Vagina (tissue), 2 donors: Measurements from ENCODE around the gene ALDH2. TPM values are rescaled to one million over a fixed set of nuclear protein-coding genes. Genes with fewer than 3 reads are reported as not detected.

Source experiments
- DNase-seq, 2 donors: peaks; one replicate each; pipeline ENCODE4 v3.0.0-alpha.2; 2017; ENCODE audit errors: extremely low spot score in 2 of 2
- H3K27ac ChIP-seq: fragments of 200-600 bp; sonication (generic); one replicate; pipeline ENCODE4 v1.5.1; 2019
- H3K27me3 ChIP-seq: fragments of 200-600 bp; sonication (generic); one replicate; pipeline ENCODE4 v1.5.1; 2019
- H3K36me3 ChIP-seq, 2 donors: fragments of 200-600 bp; sonication (generic); one replicate each; pipeline ENCODE4 v1.5.1; 2017 to 2019
- H3K4me1 ChIP-seq: fragments of 200-600 bp; sonication (generic); one replicate; pipeline ENCODE4 v1.5.1; 2019
- H3K4me3 ChIP-seq, 2 donors: fragments of 200-600 bp; sonication (generic); 1 replicate in 1 of 2; 2 replicates in 1 of 2; pipeline ENCODE4 v1.5.1; 2016 to 2019
- H3K9me3 ChIP-seq: fragments of 200-600 bp; sonication (generic); one replicate; pipeline ENCODE4 v1.5.1; 2019
- POLR2A ChIP-seq, 2 donors: fragments of 450-650 bp; IDR thresholded peaks; one replicate each; pipeline ENCODE4 v1.6.1; 2017; ENCODE audit warnings: antibody characterized with exemption in 2 of 2, mild to moderate bottlenecking in 2 of 2, moderate library complexity in 2 of 2
- POLR2AphosphoS5 ChIP-seq, 2 donors: sonication (generic); formaldehyde crosslinking; IDR thresholded peaks; one replicate each; pipeline ENCODE4 v1.9.0; 2017; ENCODE audit warnings: antibody characterized with exemption in 2 of 2, mild to moderate bottlenecking in 2 of 2, low read depth in 1 of 2; ENCODE audit not compliant: insufficient read depth in 1 of 2
- intact Hi-C: fragments of 100-400 bp; cut with DNase I; formaldehyde crosslinking; loops from one replicate; pipeline ENCODE4 v1.15.1; 2023
- total RNA-seq: library from RNA; depleted of rRNA; stranded (reverse); fragments of >200 nt; gene quantifications from one replicate; pipeline ENCODE4 v1.2.3, GENCODE V29; 2016
- TF ChIP-seq, protein P1 (sequence below), 3 experiments: fragments of 450-650 bp in 2 of 3; fragments of 200-600 bp in 1 of 3; sonication (generic) in 1 of 3; IDR thresholded peaks; one replicate each; pipeline ENCODE4 v1.5.1; 2017 to 2019; ENCODE audit warnings: antibody characterized with exemption in 3 of 3, mild to moderate bottlenecking in 2 of 3, moderate library complexity in 2 of 3

ALDH2 gene
- total RNA-seq, 1 donor from 2014 or later: 97.2 TPM

DNA sequence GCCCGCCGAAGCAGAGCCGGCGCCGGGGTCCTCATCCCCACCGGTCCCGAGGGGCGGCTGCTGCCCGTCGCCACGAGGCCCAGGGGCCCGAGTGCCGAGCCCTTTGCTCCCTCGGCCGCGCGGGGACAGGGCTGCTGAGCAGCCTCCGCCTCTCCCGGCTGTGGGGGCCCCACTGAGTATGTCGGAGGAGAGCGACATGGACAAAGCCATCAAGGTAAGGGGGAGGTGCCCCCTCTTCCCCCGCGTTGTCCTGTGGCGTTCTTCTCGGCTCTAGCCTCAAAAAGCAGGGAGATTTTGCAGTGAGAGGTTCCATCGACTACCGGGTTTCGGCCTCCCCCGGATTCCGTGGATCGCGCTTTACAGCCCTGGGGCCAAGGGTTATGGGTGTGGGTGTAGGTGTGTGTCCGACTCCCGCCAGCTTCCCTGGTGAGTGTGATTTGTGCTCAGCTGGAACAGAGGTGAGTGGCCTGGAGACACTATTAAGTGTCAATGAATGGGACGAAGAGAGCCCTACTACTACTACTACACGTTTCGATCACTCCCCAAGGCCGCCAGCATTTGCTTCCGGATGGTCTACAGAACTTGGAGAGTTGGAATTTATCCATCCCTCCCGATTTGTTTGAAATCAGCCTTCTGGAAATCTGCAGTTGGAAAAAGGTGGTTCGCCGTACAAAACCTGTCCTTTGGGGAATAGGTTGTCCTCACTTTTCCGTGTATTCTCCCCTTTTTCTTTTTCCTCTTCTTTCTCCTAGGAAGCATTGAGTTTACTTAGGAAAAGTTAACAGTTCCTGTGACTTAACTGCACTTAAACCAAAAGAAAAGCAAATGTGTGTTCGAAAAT lies 76.0 kb downstream of the ALDH2 start:
- no peak for DNase-seq
- intact Hi-C loops: loop anchor here (10.0 kb wide), 1 partner anchor 958 kb away; no protein-coding TSS in a partner anchor
- no peaks in the 10 kb centered on the region for H3K27me3 ChIP-seq
- H3K27ac ChIP-seq: peak overlapping the region; percentile 83
- H3K9me3 ChIP-seq: no peaks in the 10 kb centered on the region
- peak overlapping the region; percentile 86 to 93 for H3K4me3 ChIP-seq
- peaks cover 46% of the 10 kb centered on the region for H3K4me1 ChIP-seq
- TF ChIP-seq POLR2AphosphoS5 (IDR thresholded peaks at IDR 0.05; ENCODE audit: insufficient read depth in 1 of 2, low read depth in 1 of 2) (no peak), POLR2A (IDR thresholded peaks at IDR 0.05) (no peak)
- TF ChIP-seq, protein P1, sequence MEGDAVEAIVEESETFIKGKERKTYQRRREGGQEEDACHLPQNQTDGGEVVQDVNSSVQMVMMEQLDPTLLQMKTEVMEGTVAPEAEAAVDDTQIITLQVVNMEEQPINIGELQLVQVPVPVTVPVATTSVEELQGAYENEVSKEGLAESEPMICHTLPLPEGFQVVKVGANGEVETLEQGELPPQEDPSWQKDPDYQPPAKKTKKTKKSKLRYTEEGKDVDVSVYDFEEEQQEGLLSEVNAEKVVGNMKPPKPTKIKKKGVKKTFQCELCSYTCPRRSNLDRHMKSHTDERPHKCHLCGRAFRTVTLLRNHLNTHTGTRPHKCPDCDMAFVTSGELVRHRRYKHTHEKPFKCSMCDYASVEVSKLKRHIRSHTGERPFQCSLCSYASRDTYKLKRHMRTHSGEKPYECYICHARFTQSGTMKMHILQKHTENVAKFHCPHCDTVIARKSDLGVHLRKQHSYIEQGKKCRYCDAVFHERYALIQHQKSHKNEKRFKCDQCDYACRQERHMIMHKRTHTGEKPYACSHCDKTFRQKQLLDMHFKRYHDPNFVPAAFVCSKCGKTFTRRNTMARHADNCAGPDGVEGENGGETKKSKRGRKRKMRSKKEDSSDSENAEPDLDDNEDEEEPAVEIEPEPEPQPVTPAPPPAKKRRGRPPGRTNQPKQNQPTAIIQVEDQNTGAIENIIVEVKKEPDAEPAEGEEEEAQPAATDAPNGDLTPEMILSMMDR (IDR thresholded peaks at IDR 0.05): no peak
- peaks cover 0 to 11% of the 10 kb centered on the region in 2 donors for H3K36me3 ChIP-seq

DNA sequence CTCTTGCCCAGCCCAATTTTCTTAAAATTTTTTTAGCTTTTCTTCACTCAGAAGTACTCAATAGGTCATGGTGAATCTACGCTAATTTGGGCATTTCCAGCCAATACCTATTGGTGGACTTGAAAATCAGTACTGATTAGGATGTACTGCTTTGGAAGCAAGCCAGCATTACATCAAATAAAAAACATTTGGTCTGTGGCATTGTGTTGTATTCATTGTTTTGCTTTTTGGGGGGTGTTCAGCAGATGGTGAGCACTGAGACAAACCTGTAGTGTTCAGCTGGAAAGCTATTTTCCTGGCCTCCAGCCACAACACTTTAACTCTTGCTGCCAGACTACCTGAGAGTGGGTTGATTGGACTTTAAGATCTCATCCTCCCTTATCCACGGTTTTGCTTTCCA lies 79.3 kb downstream of the ALDH2 start:
- no peak overlapping the region for H3K27ac ChIP-seq
- DNase-seq: no peak
- H3K36me3 ChIP-seq: peaks cover 0 to 12% of the 10 kb centered on the region in 2 donors
- no peaks in the 10 kb centered on the region for H3K27me3 ChIP-seq
- intact Hi-C loops: loop anchor here (10.0 kb wide), 1 partner anchor 961 kb away; no protein-coding TSS in a partner anchor
- no peak overlapping the region for H3K4me3 ChIP-seq
- H3K9me3 ChIP-seq: no peaks in the 10 kb centered on the region
- TF ChIP-seq POLR2AphosphoS5 (IDR thresholded peaks at IDR 0.05; ENCODE audit: insufficient read depth in 1 of 2, low read depth in 1 of 2) (no peak), POLR2A (IDR thresholded peaks at IDR 0.05) (no peak)
- TF ChIP-seq, protein P1 (IDR thresholded peaks at IDR 0.05): no peak
- peaks cover 32% of the 10 kb centered on the region for H3K4me1 ChIP-seq

DNA sequence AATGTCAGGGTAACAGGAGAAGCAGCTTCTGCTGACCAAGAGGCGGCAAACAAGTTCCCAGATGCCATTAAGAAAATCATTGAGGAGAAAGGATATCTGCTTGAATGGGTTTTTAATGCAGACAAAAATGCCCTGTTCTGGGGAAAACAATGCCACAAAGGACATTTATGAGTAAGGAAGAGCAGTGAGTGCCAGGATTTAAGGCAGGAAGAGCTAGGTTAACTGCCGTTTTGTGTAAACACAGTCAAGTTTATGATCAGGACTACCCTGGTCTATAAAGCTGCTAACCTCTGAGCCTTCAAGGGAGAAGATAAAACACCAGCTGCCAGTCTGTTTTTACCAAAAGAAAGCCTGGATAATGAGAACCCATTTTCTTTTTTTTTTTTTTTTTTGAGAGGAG lies 83.8 kb downstream of the ALDH2 start:
- DNase-seq: no peak
- no peaks in the 10 kb centered on the region for H3K9me3 ChIP-seq
- H3K36me3 ChIP-seq: peaks cover 0 to 16% of the 10 kb centered on the region in 2 donors
- intact Hi-C loops: no loop called here
- no peak overlapping the region for H3K27ac ChIP-seq
- H3K4me1 ChIP-seq: no peaks in the 10 kb centered on the region
- TF ChIP-seq, protein P1 (IDR thresholded peaks at IDR 0.05): no peak
- TF ChIP-seq POLR2A (IDR thresholded peaks at IDR 0.05) (no peak), POLR2AphosphoS5 (IDR thresholded peaks at IDR 0.05; ENCODE audit: insufficient read depth in 1 of 2, low read depth in 1 of 2) (no peak)
- no peak overlapping the region for H3K4me3 ChIP-seq
- H3K27me3 ChIP-seq: no peaks in the 10 kb centered on the region

DNA sequence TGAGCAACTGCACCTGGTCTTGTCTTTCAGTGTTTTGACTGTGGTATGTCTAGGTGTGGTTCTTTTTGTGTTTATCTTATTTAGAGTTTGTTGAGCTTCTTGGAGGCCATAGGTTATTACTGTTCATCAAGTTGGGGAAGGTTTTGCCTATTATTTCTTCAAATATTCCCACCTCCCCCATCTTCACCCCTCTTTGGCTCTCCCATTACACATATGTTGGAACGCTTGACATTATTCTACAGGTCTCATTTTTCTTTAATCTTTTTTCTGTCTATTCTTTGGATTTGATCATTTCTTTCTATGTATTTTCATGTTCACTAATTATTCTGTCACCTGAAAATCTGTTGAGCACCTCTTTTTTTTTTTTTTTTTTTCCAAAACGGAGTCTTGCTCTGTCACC lies 91.5 kb downstream of the ALDH2 start:
- TF ChIP-seq POLR2A (IDR thresholded peaks at IDR 0.05): no peak
- TF ChIP-seq POLR2AphosphoS5 (IDR thresholded peaks at IDR 0.05; ENCODE audit: insufficient read depth in 1 of 2, low read depth in 1 of 2): no peak
- TF ChIP-seq, protein P1 (IDR thresholded peaks at IDR 0.05): no peak
- Histone ChIP-seq H3K9me3 (no peaks in the 10 kb centered on the region), H3K4me1 (no peaks in the 10 kb centered on the region), H3K36me3 (no peaks in the 10 kb centered on the region), H3K27me3 (no peaks in the 10 kb centered on the region), H3K4me3 (no peak overlapping the region), H3K27ac (no peak overlapping the region)
- intact Hi-C loops: no loop called here
- DNase-seq: no peak

DNA sequence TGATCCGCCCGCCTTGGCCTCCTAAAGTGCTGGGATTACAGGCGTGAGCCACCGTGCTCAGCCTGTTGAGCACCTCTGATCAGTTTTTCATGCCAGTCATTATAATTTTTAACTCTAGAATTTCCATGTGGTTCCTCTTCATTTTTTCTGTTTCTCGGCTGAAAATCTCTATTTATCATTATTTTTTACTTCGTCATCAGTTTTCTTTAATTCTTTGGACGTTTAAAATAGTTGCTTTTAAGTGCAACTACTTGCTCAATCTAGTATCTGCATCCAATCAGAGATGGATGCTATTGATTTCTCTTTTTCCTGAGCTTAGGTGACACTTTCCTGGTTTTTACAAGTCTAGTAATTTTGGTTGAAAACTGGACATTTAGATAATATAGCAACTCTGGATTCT lies 92.0 kb downstream of the ALDH2 start:
- H3K4me3 ChIP-seq: no peak overlapping the region
- no peaks in the 10 kb centered on the region for H3K9me3 ChIP-seq
- H3K4me1 ChIP-seq: no peaks in the 10 kb centered on the region
- DNase-seq: no peak
- H3K27ac ChIP-seq: no peak overlapping the region
- no peaks in the 10 kb centered on the region for H3K36me3 ChIP-seq
- intact Hi-C loops: no loop called here
- TF ChIP-seq, protein P1 (IDR thresholded peaks at IDR 0.05): no peak
- TF ChIP-seq POLR2AphosphoS5 (IDR thresholded peaks at IDR 0.05; ENCODE audit: insufficient read depth in 1 of 2, low read depth in 1 of 2) (no peak), POLR2A (IDR thresholded peaks at IDR 0.05) (no peak)
- no peaks in the 10 kb centered on the region for H3K27me3 ChIP-seq
